Mesendoderm (in vitro differentiated cells): ENCODE results near the gene RMND5A.

Experiments
- DNase-seq: peaks from one replicate; pipeline ENCODE4 v3.0.0; 2013
- H2AK5ac ChIP-seq: 2 replicates; pipeline ENCODE4 v1.6.1; 2013; ENCODE audit warnings: low read length, inconsistent platforms
- H2BK120ac ChIP-seq: 2 replicates; pipeline ENCODE4 v1.6.1; 2013; ENCODE audit warnings: low read depth, mild to moderate bottlenecking, low read length, moderate library complexity, mixed read lengths
- H2BK15ac ChIP-seq: replicated peaks from 2 replicates; pipeline ENCODE4 v1.6.1; 2013; ENCODE audit warnings: low read depth, mild to moderate bottlenecking, moderate library complexity
- H2BK5ac ChIP-seq: 2 replicates; pipeline ENCODE4 v1.6.1; 2013; ENCODE audit warnings: low read length, inconsistent platforms
- H3K18ac ChIP-seq: 2 replicates; pipeline ENCODE4 v1.6.1; 2013; ENCODE audit warnings: mild to moderate bottlenecking, low read length, mixed read lengths
- H3K23ac ChIP-seq: one replicate; pipeline ENCODE4 v1.6.1; 2013; ENCODE audit warnings: low read length
- H3K27ac ChIP-seq: 2 replicates; pipeline ENCODE4 v1.5.1; 2013; ENCODE audit warnings: low read depth, mild to moderate bottlenecking, inconsistent platforms, low read length, moderate library complexity
- H3K27me3 ChIP-seq: 2 replicates; pipeline ENCODE4 v1.6.1; 2013; ENCODE audit warnings: low read length, control low read depth, mild to moderate bottlenecking, inconsistent platforms; ENCODE audit not compliant: insufficient read depth, poor library complexity
- H3K36me3 ChIP-seq: 2 replicates; pipeline ENCODE4 v1.6.1; 2013; ENCODE audit warnings: low read length, inconsistent platforms; ENCODE audit not compliant: control insufficient read depth, insufficient read depth
- H3K4ac ChIP-seq: one replicate; pipeline ENCODE4 v1.6.1; 2013; ENCODE audit warnings: low read depth, mild to moderate bottlenecking, low read length, moderate library complexity
- H3K4me1 ChIP-seq: 2 replicates; pipeline ENCODE4 v1.6.1; 2013; ENCODE audit warnings: low read depth, low read length, inconsistent platforms; ENCODE audit not compliant: control insufficient read depth
- H3K4me2 ChIP-seq: 2 replicates; pipeline ENCODE4 v1.6.1; 2013; ENCODE audit warnings: low read length
- H3K4me3 ChIP-seq: 2 replicates; pipeline ENCODE4 v1.5.1; 2013; ENCODE audit warnings: mild to moderate bottlenecking, low read length
- H3K56ac ChIP-seq: one replicate; pipeline ENCODE4 v1.6.1; 2013; ENCODE audit warnings: low read length
- H3K79me1 ChIP-seq: 2 replicates; pipeline ENCODE4 v1.6.1; 2013; ENCODE audit warnings: low read length, inconsistent platforms
- H3K79me2 ChIP-seq: 2 replicates; pipeline ENCODE4 v1.6.1; 2013; ENCODE audit warnings: mild to moderate bottlenecking, low read length; ENCODE audit not compliant: control insufficient read depth, insufficient read depth
- H3K9ac ChIP-seq: 2 replicates; pipeline ENCODE4 v1.6.1; 2013; ENCODE audit warnings: low read length, inconsistent platforms
- H4K5ac ChIP-seq: one replicate; pipeline ENCODE4 v1.6.1; 2013; ENCODE audit warnings: low read length
- H4K8ac ChIP-seq: one replicate; pipeline ENCODE4 v1.6.1; 2013; ENCODE audit warnings: low read depth, mild to moderate bottlenecking, control low read depth, low read length, moderate library complexity
- WGBS: extraction: QIAGEN DNeasy Blood & Tissue Kit; methylation state at CpG from one replicate; pipeline ENCODE4 v1.1.7; 2013; ENCODE audit warnings: low lambda C conversion rate, missing lambda C conversion rate; ENCODE audit not compliant: insufficient coverage; ENCODE audit errors: extremely low coverage; 5-methylcytosine and 5-hydroxymethylcytosine counted together

Gene RMND5A

GRCh38 chr2:86822668-86823345, 102.7 kb downstream of the RMND5A start:
- H3K4me3 ChIP-seq: no peak overlapping the region
- no peak overlapping the region for H4K5ac ChIP-seq
- H3K36me3 ChIP-seq: no peaks in the 10 kb centered on the region
- no peak overlapping the region for H3K27ac ChIP-seq
- no peak overlapping the region for H2BK15ac ChIP-seq
- no peak overlapping the region for H3K4ac ChIP-seq
- no CpG with 5 or more reads among the region's 3 CpGs for WGBS
- H3K23ac ChIP-seq: no peak overlapping the region
- no peak overlapping the region for H2BK120ac ChIP-seq
- H3K79me1 ChIP-seq: no peaks in the 10 kb centered on the region
- H3K79me2 ChIP-seq: no peaks in the 10 kb centered on the region
- H3K9ac ChIP-seq: no peak overlapping the region
- H2AK5ac ChIP-seq: no peak overlapping the region
- H3K56ac ChIP-seq: no peak overlapping the region
- DNase-seq: no peak
- no peak overlapping the region for H3K18ac ChIP-seq
- H3K27me3 ChIP-seq: no peaks in the 10 kb centered on the region
- no peaks in the 10 kb centered on the region for H3K4me1 ChIP-seq
- H4K8ac ChIP-seq: no peak overlapping the region
- H2BK5ac ChIP-seq: no peak overlapping the region
- H3K4me2 ChIP-seq: no peak overlapping the region

GRCh38 chr2:86825036-86825692, 105.1 kb downstream of the RMND5A start:
- no peaks in the 10 kb centered on the region for H3K79me2 ChIP-seq
- no peak for DNase-seq
- no peak overlapping the region for H3K4me2 ChIP-seq
- H3K4me1 ChIP-seq: no peaks in the 10 kb centered on the region
- H2BK15ac ChIP-seq: no peak overlapping the region
- no peak overlapping the region for H3K23ac ChIP-seq
- H3K27me3 ChIP-seq: no peaks in the 10 kb centered on the region
- H3K27ac ChIP-seq: no peak overlapping the region
- no peak overlapping the region for H4K5ac ChIP-seq
- H3K4me3 ChIP-seq: no peak overlapping the region
- no peak overlapping the region for H3K9ac ChIP-seq
- H3K4ac ChIP-seq: no peak overlapping the region
- no CpG with 5 or more reads among the region's 11 CpGs for WGBS
- no peak overlapping the region for H2BK120ac ChIP-seq
- no peaks in the 10 kb centered on the region for H3K36me3 ChIP-seq
- H3K18ac ChIP-seq: no peak overlapping the region
- H2BK5ac ChIP-seq: no peak overlapping the region
- no peaks in the 10 kb centered on the region for H3K79me1 ChIP-seq
- H4K8ac ChIP-seq: no peak overlapping the region
- H3K56ac ChIP-seq: no peak overlapping the region
- H2AK5ac ChIP-seq: no peak overlapping the region

DNA sequence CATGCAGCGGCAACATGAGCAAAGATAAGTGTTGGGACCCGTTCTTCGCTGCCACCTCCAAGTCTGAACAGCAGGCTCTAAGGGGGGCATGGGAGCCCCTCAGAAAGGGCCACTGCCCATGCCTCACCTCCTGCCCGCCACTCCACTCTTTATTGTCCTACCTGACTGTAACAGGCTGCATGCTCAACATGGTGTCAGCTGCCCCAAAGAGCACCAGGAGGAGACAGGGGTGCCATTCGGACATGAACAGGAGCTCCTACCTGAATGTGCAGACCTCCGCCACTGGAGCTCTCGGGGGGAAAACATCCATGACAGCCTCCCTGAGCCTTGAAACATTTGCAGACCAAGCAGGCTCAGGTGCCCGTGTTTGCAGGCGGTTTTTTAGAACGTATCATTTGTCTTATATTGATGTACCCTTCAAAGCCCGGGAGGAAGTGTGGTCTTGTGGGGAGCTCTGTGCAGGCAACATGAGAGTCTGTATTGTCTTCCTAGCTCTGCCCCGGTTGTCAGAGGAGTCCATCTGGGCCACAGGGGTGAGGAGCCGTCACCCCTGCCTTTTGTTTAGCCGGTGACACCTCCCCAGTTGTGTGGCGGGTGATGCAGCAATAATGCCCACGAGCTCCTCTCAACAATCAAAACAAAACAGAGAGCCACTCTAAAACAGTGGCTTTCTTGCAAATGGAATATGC, 105.7 kb downstream of the RMND5A start:
- Histone ChIP-seq H3K79me1 (no peaks in the 10 kb centered on the region), H3K9ac (no peak overlapping the region), H2BK15ac (no peak overlapping the region), H3K27ac (no peak overlapping the region), H2BK5ac (no peak overlapping the region), H3K4ac (no peak overlapping the region), H3K23ac (no peak overlapping the region), H3K4me2 (no peak overlapping the region), H3K18ac (no peak overlapping the region), H4K5ac (no peak overlapping the region), H3K27me3 (no peaks in the 10 kb centered on the region), H4K8ac (no peak overlapping the region), H3K56ac (no peak overlapping the region), H3K4me3 (no peak overlapping the region), H2AK5ac (no peak overlapping the region), H2BK120ac (no peak overlapping the region), H3K4me1 (no peaks in the 10 kb centered on the region), H3K36me3 (no peaks in the 10 kb centered on the region), H3K79me2 (no peaks in the 10 kb centered on the region)
- WGBS: no CpG with 5 or more reads among the region's 16 CpGs
- DNase-seq: no peak

DNA sequence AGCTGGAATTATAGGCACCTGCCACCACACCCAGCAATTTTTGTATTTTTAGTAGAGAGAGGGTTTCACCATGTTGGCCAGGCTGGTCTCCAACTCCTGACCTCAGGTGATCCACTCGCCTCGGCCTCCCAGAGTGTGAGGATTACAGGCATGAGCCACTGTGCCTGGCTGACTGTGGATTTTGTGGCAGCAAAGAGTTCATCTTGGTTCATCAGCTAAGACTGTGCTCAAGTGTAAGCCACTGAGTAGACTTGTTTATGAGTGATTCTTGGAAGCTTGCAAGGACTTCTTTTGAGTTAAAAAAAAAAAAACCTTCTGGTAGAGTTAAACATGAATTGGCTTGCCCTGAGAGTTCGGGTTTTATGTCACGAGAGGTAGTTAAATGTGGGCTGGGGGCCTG, 106.9 kb downstream of the RMND5A start:
- no peak overlapping the region for H3K4ac ChIP-seq
- no peak overlapping the region for H2BK5ac ChIP-seq
- H3K18ac ChIP-seq: no peak overlapping the region
- no peak overlapping the region for H3K9ac ChIP-seq
- H2BK15ac ChIP-seq: no peak overlapping the region
- no peaks in the 10 kb centered on the region for H3K36me3 ChIP-seq
- no peak overlapping the region for H3K23ac ChIP-seq
- no peaks in the 10 kb centered on the region for H3K27me3 ChIP-seq
- H3K79me2 ChIP-seq: no peaks in the 10 kb centered on the region
- H2BK120ac ChIP-seq: no peak overlapping the region
- no peak overlapping the region for H3K4me3 ChIP-seq
- WGBS: no CpG with 5 or more reads among the region's 4 CpGs
- no peak overlapping the region for H4K8ac ChIP-seq
- no peaks in the 10 kb centered on the region for H3K79me1 ChIP-seq
- H3K4me2 ChIP-seq: no peak overlapping the region
- H4K5ac ChIP-seq: no peak overlapping the region
- no peak for DNase-seq
- H3K56ac ChIP-seq: no peak overlapping the region
- H3K27ac ChIP-seq: no peak overlapping the region
- no peaks in the 10 kb centered on the region for H3K4me1 ChIP-seq
- no peak overlapping the region for H2AK5ac ChIP-seq
